Endodermal cell (in vitro differentiated cells): ENCODE results near the gene TNPO3. TPM values are rescaled to one million over a fixed set of nuclear protein-coding genes. Genes with fewer than 3 reads are reported as not detected.
"Not testable (repeated sequence)": the region's sequence is repeated elsewhere in the genome, so short reads cannot be mapped to it uniquely, and the experiment has no call there.

Experiments used
- DNase-seq: peaks from one replicate; pipeline ENCODE4 v3.0.0-alpha.2; 2017
- H3K27ac ChIP-seq: 2 replicates; pipeline ENCODE4 v1.5.1; 2013; ENCODE audit warnings: mild to moderate bottlenecking, low read depth, low read length, moderate library complexity
- H3K27me3 ChIP-seq: 2 replicates; pipeline ENCODE4 v1.6.1; 2013; ENCODE audit warnings: mild to moderate bottlenecking, low read length, moderate library complexity; ENCODE audit not compliant: insufficient read depth, control insufficient read depth, poor library complexity, severe bottlenecking
- H3K36me3 ChIP-seq: 2 replicates; pipeline ENCODE4 v1.7.0; 2013; ENCODE audit warnings: mild to moderate bottlenecking, low read length, moderate library complexity; ENCODE audit not compliant: control insufficient read depth, insufficient read depth
- H3K4me1 ChIP-seq: one replicate; pipeline ENCODE4 v1.7.0; 2013; ENCODE audit warnings: low read length; ENCODE audit not compliant: control insufficient read depth, insufficient read depth
- H3K4me3 ChIP-seq: 2 replicates; pipeline ENCODE4 v1.5.1; 2013; ENCODE audit warnings: mild to moderate bottlenecking, low read length, moderate library complexity
- H3K9ac ChIP-seq: 2 replicates; pipeline ENCODE4 v1.6.1; 2013; ENCODE audit warnings: mild to moderate bottlenecking, low read length, moderate library complexity; ENCODE audit not compliant: poor library complexity, severe bottlenecking; ENCODE audit errors: extremely low read depth
- H3K9me3 ChIP-seq: 2 replicates; pipeline ENCODE4 v1.6.1; 2013; ENCODE audit warnings: mild to moderate bottlenecking, low read length, moderate library complexity; ENCODE audit not compliant: control insufficient read depth
- H3K27ac Mint-ChIP-seq: 2 replicates; pipeline ENCODE4 v1.8.0; 2020; ENCODE audit warnings: mixed read lengths
- H3K27me3 Mint-ChIP-seq: 2 replicates; pipeline ENCODE4 v1.8.0; 2021; ENCODE audit warnings: mild to moderate bottlenecking, mixed read lengths; ENCODE audit not compliant: insufficient read depth
- H3K36me3 Mint-ChIP-seq: 2 replicates; pipeline ENCODE4 v1.8.0; 2020; ENCODE audit warnings: low read depth, mixed read lengths
- H3K4me1 Mint-ChIP-seq: 2 replicates; pipeline ENCODE4 v1.8.0; 2020; ENCODE audit warnings: mixed read lengths
- H3K4me3 Mint-ChIP-seq: 2 replicates; pipeline ENCODE4 v1.8.0; 2020; ENCODE audit warnings: mild to moderate bottlenecking, moderate library complexity, mixed read lengths
- H3K9me3 Mint-ChIP-seq: 2 replicates; pipeline ENCODE4 v1.8.0; 2020; ENCODE audit warnings: mild to moderate bottlenecking, mixed read lengths
- CTCF ChIP-seq: fragments of 200-600 bp; sonication (generic); conservative IDR thresholded peaks from 2 replicates; pipeline ENCODE4 v1.5.0; 2021; ENCODE audit warnings: antibody characterized with exemption, mild to moderate bottlenecking
- WGBS, 2 experiments: methylation state at CpG; one replicate each; pipeline versions ENCODE4 v1.1.5 to v1.1.7; 2013; ENCODE audit warnings: missing lambda C conversion rate in 2 of 2, mixed read lengths in 1 of 2; ENCODE audit not compliant: insufficient coverage in 1 of 2, insufficient read length in 1 of 2; 5-methylcytosine and 5-hydroxymethylcytosine counted together
- total RNA-seq, 2 donors: library from RNA; stranded (reverse); fragmentation: NEBNext Ultra II Directional in 1 of 2; extraction: Animal tissue kit (Norgen Biotek cat#: 25700) in 1 of 2; gene quantifications; 2 replicates in 1 of 2; 3 replicates in 1 of 2; pipeline ENCODE4 v1.2.1, GENCODE V29; 2021

Gene TNPO3
- total RNA-seq, 2 donors from 2014 or later: 68.0 to 73.1 TPM

- peak; percentile 74 for DNase-seq
- H3K27me3 Mint-ChIP-seq: peaks cover 52% of the 10 kb centered on the region
- peak; percentile 34 for TF ChIP-seq CTCF
- no peaks in the 10 kb centered on the region for H3K9me3 Mint-ChIP-seq
- Histone ChIP-seq H3K4me1 (peaks cover 7% of the 10 kb centered on the region), H3K9ac (no peak overlapping the region), H3K27me3 (peaks cover 6% of the 10 kb centered on the region), H3K27ac (no peak overlapping the region), H3K36me3 (no peaks in the 10 kb centered on the region), H3K9me3 (no peaks in the 10 kb centered on the region), H3K4me3 (no peak overlapping the region)
- no peaks in the 10 kb centered on the region for H3K36me3 Mint-ChIP-seq
- peaks cover 27% of the 10 kb centered on the region for H3K4me1 Mint-ChIP-seq
- 81 to 91% methylated on average over 6 to 10 of the region's 11 CpGs for WGBS, 2 experiments
- H3K27ac Mint-ChIP-seq: no peak overlapping the region
- H3K4me3 Mint-ChIP-seq: no peak overlapping the region
These were observed 140.3 kb downstream of the TNPO3 start for GRCh38 chr7:128914566-128915151.

GRCh38 chr7:128913870-128914565 is 140.9 kb downstream of the TNPO3 start:
- peak; percentile 38 for DNase-seq
- H3K36me3 Mint-ChIP-seq: no peaks in the 10 kb centered on the region
- Histone ChIP-seq H3K27ac (no peak overlapping the region), H3K4me3 (no peak overlapping the region), H3K9ac (no peak overlapping the region), H3K4me1 (peaks cover 7% of the 10 kb centered on the region), H3K27me3 (peaks cover 2% of the 10 kb centered on the region), H3K36me3 (no peaks in the 10 kb centered on the region), H3K9me3 (no peaks in the 10 kb centered on the region)
- no peak for TF ChIP-seq CTCF
- H3K27ac Mint-ChIP-seq: no peak overlapping the region
- peaks cover 32% of the 10 kb centered on the region for H3K4me1 Mint-ChIP-seq
- no peaks in the 10 kb centered on the region for H3K9me3 Mint-ChIP-seq
- H3K27me3 Mint-ChIP-seq: peaks cover 52% of the 10 kb centered on the region
- H3K4me3 Mint-ChIP-seq: no peak overlapping the region
- WGBS, 2 experiments: 88 to 91% methylated on average over 7 to 10 of the region's 10 CpGs

- not testable (repeated sequence) for H3K9me3 Mint-ChIP-seq, H3K4me1 ChIP-seq, H3K36me3 ChIP-seq, H3K9ac ChIP-seq, H3K36me3 Mint-ChIP-seq, H3K4me3 Mint-ChIP-seq, H3K27ac ChIP-seq, H3K27me3 ChIP-seq, DNase-seq, H3K9me3 ChIP-seq, H3K4me3 ChIP-seq, H3K27ac Mint-ChIP-seq
- peaks cover 43% of the 10 kb centered on the region for H3K27me3 Mint-ChIP-seq
- WGBS, 2 experiments: 88 to 100% methylated on average over 1 to 5 of the region's 20 CpGs
- peaks cover 33% of the 10 kb centered on the region for H3K4me1 Mint-ChIP-seq
These were observed 142.0 kb downstream of the TNPO3 start for GRCh38 chr7:128912709-128913495.
